IMR-90 (cell line): ENCODE results near the gene HORMAD2. TPM values are rescaled to one million over a fixed set of nuclear protein-coding genes. Genes with fewer than 3 reads are reported as not detected.

ENCODE experiments used
- ATAC-seq: fragments of 200-7000 bp; cut with Tn5 transposase; 2 replicates; pipeline ENCODE4 v1.9.1; 2020; ENCODE audit warnings: low read depth, mild to moderate bottlenecking, moderate library complexity
- BruUV-seq: library from RNA; stranded (reverse); fragments of 400-500 nt; replicated peaks from 2 replicates; lab custom pipeline; 2021; lab: Mats Ljungman, UMichigan
- CTCF ChIA-PET: fragments of 300-600 bp; formaldehyde crosslinking; extraction: SDS; loops from one replicate; lab custom pipeline; 2021; ENCODE audit warnings: antibody characterized with exemption; lab: Yijun Ruan, JAX
- POLR2A ChIA-PET: fragments of 300-600 bp; sonication (Branson Sonifier 250); formaldehyde crosslinking; loops from one replicate; lab custom pipeline; 2022; ENCODE audit warnings: antibody characterized with exemption; ENCODE audit not compliant: unreplicated experiment; lab: Charles Lee
- DNase-seq: peaks from one replicate; pipeline ENCODE4 v3.0.0; 2013
- H2AFZ ChIP-seq: replicated peaks from 2 replicates; pipeline ENCODE3; 2013; ENCODE audit warnings: low read length, mild to moderate bottlenecking; ENCODE audit not compliant: poor library complexity
- H2AK5ac ChIP-seq: 2 replicates; pipeline ENCODE4 v1.6.1; 2013; ENCODE audit warnings: low read depth, low read length, inconsistent platforms
- H2AK9ac ChIP-seq: replicated peaks from 2 replicates; pipeline ENCODE3; 2013; ENCODE audit warnings: mild to moderate bottlenecking, low read depth, low read length, moderate library complexity; ENCODE audit not compliant: poor library complexity
- H2BK120ac ChIP-seq: 2 replicates; pipeline ENCODE4 v1.6.1; 2013; ENCODE audit warnings: low read depth, low read length, inconsistent platforms
- H2BK15ac ChIP-seq: 3 replicates; pipeline ENCODE4 v1.6.1; 2013; ENCODE audit warnings: low read depth, low read length, inconsistent platforms
- H2BK20ac ChIP-seq: 2 replicates; pipeline ENCODE4 v1.6.1; 2013; ENCODE audit warnings: low read depth, mild to moderate bottlenecking, inconsistent platforms, low read length, moderate library complexity
- H2BK5ac ChIP-seq: 2 replicates; pipeline ENCODE4 v1.6.1; 2013; ENCODE audit warnings: mild to moderate bottlenecking, low read depth, low read length, inconsistent platforms; ENCODE audit not compliant: poor library complexity, severe bottlenecking
- H3K14ac ChIP-seq: replicated peaks from 2 replicates; pipeline ENCODE4 v1.6.1; 2013; ENCODE audit warnings: low read depth, low read length, inconsistent platforms
- H3K18ac ChIP-seq: 2 replicates; pipeline ENCODE4 v1.6.1; 2013; ENCODE audit warnings: low read depth, low read length, control low read depth
- H3K23ac ChIP-seq: 2 replicates; pipeline ENCODE4 v1.6.1; 2013; ENCODE audit warnings: low read depth, low read length, inconsistent platforms
- H3K27ac ChIP-seq: 2 replicates; pipeline ENCODE4 v1.5.1; 2013; ENCODE audit warnings: mild to moderate bottlenecking, control low read depth, low read length; ENCODE audit not compliant: insufficient read depth
- H3K27me3 ChIP-seq: 2 replicates; pipeline ENCODE4 v1.6.1; 2013; ENCODE audit warnings: low read length; ENCODE audit not compliant: control insufficient read depth, insufficient read depth
- H3K36me3 ChIP-seq: 2 replicates; pipeline ENCODE4 v1.6.1; 2013; ENCODE audit warnings: low read length, mixed read lengths; ENCODE audit not compliant: control insufficient read depth, insufficient read depth
- H3K4ac ChIP-seq: 2 replicates; pipeline ENCODE4 v1.6.1; 2013; ENCODE audit warnings: low read depth, low read length, inconsistent platforms
- H3K4me1 ChIP-seq: 2 replicates; pipeline ENCODE4 v1.6.1; 2013; ENCODE audit warnings: low read length, mixed read lengths; ENCODE audit not compliant: control insufficient read depth, insufficient read depth
- H3K4me2 ChIP-seq: 2 replicates; pipeline ENCODE4 v1.6.1; 2013; ENCODE audit warnings: low read depth, mild to moderate bottlenecking, control low read depth, low read length, moderate library complexity
- H3K4me3 ChIP-seq: 2 replicates; pipeline ENCODE4 v1.5.1; 2013; ENCODE audit warnings: low read depth, mild to moderate bottlenecking, control low read depth, low read length, moderate library complexity; ENCODE audit not compliant: insufficient read depth
- H3K56ac ChIP-seq: 2 replicates; pipeline ENCODE4 v1.6.1; 2013; ENCODE audit warnings: low read length, inconsistent platforms; ENCODE audit not compliant: insufficient read depth; ENCODE audit errors: extremely low read depth
- H3K79me1 ChIP-seq, 2 experiments: 2 replicates each; pipeline ENCODE4 v1.6.1; 2013; ENCODE audit warnings: low read length in 2 of 2, inconsistent platforms in 1 of 2, low read depth in 1 of 2
- H3K9ac ChIP-seq: 2 replicates; pipeline ENCODE4 v1.6.1; 2013; ENCODE audit warnings: low read depth, low read length, control low read depth
- H3K9me1 ChIP-seq: 2 replicates; pipeline ENCODE4 v1.6.1; 2013; ENCODE audit warnings: low read length, inconsistent platforms; ENCODE audit not compliant: insufficient read depth
- H3K9me3 ChIP-seq: 2 replicates; pipeline ENCODE4 v1.6.1; 2013; ENCODE audit warnings: low read length; ENCODE audit not compliant: control insufficient read depth, insufficient read depth
- H4K20me1 ChIP-seq: 2 replicates; pipeline ENCODE4 v1.6.1; 2013; ENCODE audit warnings: low read length, inconsistent platforms; ENCODE audit not compliant: insufficient read depth
- H4K5ac ChIP-seq: 2 replicates; pipeline ENCODE4 v1.6.1; 2013; ENCODE audit warnings: mild to moderate bottlenecking, low read depth, low read length, control low read depth
- H4K8ac ChIP-seq, 2 experiments: 2 replicates each; pipeline ENCODE4 v1.6.1; 2013; ENCODE audit warnings: low read depth in 2 of 2, low read length in 2 of 2, control low read depth in 1 of 2, inconsistent platforms in 1 of 2
- H4K91ac ChIP-seq: 2 replicates; pipeline ENCODE4 v1.6.1; 2013; ENCODE audit warnings: low read depth, low read length, inconsistent platforms; ENCODE audit not compliant: insufficient read depth
- BHLHE40 ChIP-seq: fragments of 150-350 bp; IDR thresholded peaks from 2 replicates; pipeline ENCODE4 v1.6.1; 2016; ENCODE audit warnings: mild to moderate bottlenecking, low read depth, low read length
- CEBPB ChIP-seq: IDR thresholded peaks from 2 replicates; pipeline ENCODE4 v1.6.1; 2012; ENCODE audit warnings: low read depth, low read length, improper control_type of control experiment
- CHD1 ChIP-seq: IDR thresholded peaks from 2 replicates; pipeline ENCODE4 v1.6.1; 2012; ENCODE audit warnings: low read depth, low read length, improper control_type of control experiment
- FOS ChIP-seq: fragments of 150-350 bp; IDR thresholded peaks from 2 replicates; pipeline ENCODE4 v1.6.1; 2016; ENCODE audit warnings: low read depth, low read length
- MAFK ChIP-seq: IDR thresholded peaks from 2 replicates; pipeline ENCODE4 v1.6.1; 2012; ENCODE audit warnings: low read depth, low read length, improper control_type of control experiment
- MXI1 ChIP-seq: IDR thresholded peaks from 2 replicates; pipeline ENCODE4 v1.6.1; 2012; ENCODE audit warnings: low read depth, mild to moderate bottlenecking, low read length, moderate library complexity, borderline replicate concordance
- POLR2A ChIP-seq: IDR thresholded peaks from 2 replicates; pipeline ENCODE4 v1.6.1; 2012; ENCODE audit warnings: mild to moderate bottlenecking, low read depth, low read length
- USF2 ChIP-seq: fragments of 150-350 bp; IDR thresholded peaks from 2 replicates; pipeline ENCODE4 v1.6.1; 2017; ENCODE audit warnings: mild to moderate bottlenecking, antibody characterized with exemption, low read length, low read depth
- WGBS, 2 experiments: methylation state at CpG; one replicate each; pipeline versions ENCODE4 v1.1.5 to v1.1.7; 2013; ENCODE audit warnings: missing lambda C conversion rate in 2 of 2; ENCODE audit not compliant: insufficient read length in 1 of 2; ENCODE audit errors: extremely low coverage in 2 of 2; 5-methylcytosine and 5-hydroxymethylcytosine counted together
- dilution Hi-C: fragments of 300-500 bp; cut with HindIII; formaldehyde crosslinking; loops from one replicate; pipeline ENCODE4 v1.14.3; 2018; ENCODE audit warnings: low sequenced_read_pairs; ENCODE audit not compliant: unreplicated experiment
- in situ Hi-C: fragments of 300-500 bp; cut with MboI; formaldehyde crosslinking; loops from 3 replicates; pipeline ENCODE4 v1.14.3; 2019; ENCODE audit warnings: low sequenced_read_pairs, inconsistent platforms, mixed read lengths
- intact Hi-C: fragments of 100-400 bp; cut with micrococcal nuclease; formaldehyde crosslinking; loops from 2 replicates; pipeline ENCODE4 v1.10.0; 2022
- polyA plus RNA-seq, 3 experiments: library from polyadenylated mRNA; depleted of rRNA; stranded (reverse); fragments of >200 nt; gene quantifications; 2 replicates each; pipeline ENCODE4 v1.2.3, GENCODE V29; 2012; ENCODE audit warnings: low replicate concordance in 1 of 3
- total RNA-seq: library from RNA; depleted of rRNA; stranded (reverse); fragments of >200 nt; gene quantifications from 2 replicates; pipeline ENCODE4 v1.2.3, GENCODE V29; 2012

Gene HORMAD2
- total and polyA plus RNA-seq, 2 of the 4 experiments (the other 2 are of a cell fraction): not detected

- Histone ChIP-seq H4K8ac (no peak overlapping the region), H4K20me1 (no peaks in the 10 kb centered on the region), H4K5ac (no peak overlapping the region), H3K79me1 (no peaks in the 10 kb centered on the region), H3K23ac (no peak overlapping the region), H3K36me3 (no peaks in the 10 kb centered on the region), H3K27me3 (no peaks in the 10 kb centered on the region; the same call in 1 of the 2 replicates), H3K14ac (no peak overlapping the region), H3K4me1 (no peaks in the 10 kb centered on the region), H4K91ac (no peak overlapping the region), H3K9ac (no peak overlapping the region), H3K4ac (no peak overlapping the region), H2BK15ac (no peak overlapping the region), H3K56ac (no peak overlapping the region), H2BK5ac (no peak overlapping the region), H3K9me1 (no peaks in the 10 kb centered on the region), H2AK9ac (no peak overlapping the region), H2BK20ac (no peak overlapping the region), H3K18ac (no peak overlapping the region), H3K4me3 (no peak overlapping the region), H2BK120ac (no peak overlapping the region), H2AK5ac (no peak overlapping the region), H3K9me3 (peaks cover 5% of the 10 kb centered on the region; the same call in 1 of the 2 replicates), H2AFZ (no peak overlapping the region), H3K4me2 (no peak overlapping the region), H3K27ac (no peak overlapping the region)
- intact Hi-C loops (no loop called here), dilution Hi-C loops (no loop called here), in situ Hi-C loops (no loop called here)
- ATAC-seq (no peak), DNase-seq (no peak)
- WGBS, 2 experiments: 100% methylated on average over 1 of the region's 1 CpG; no CpG with 5 or more reads in 1 of the 2 experiments
- BruUV-seq: no TSS peak
- no peak for TF ChIP-seq CEBPB
- no peak for TF ChIP-seq FOS
- TF ChIP-seq MAFK: no peak
- no peak for TF ChIP-seq CHD1
- TF ChIP-seq USF2: no peak
- TF ChIP-seq MXI1: no peak
- no peak for TF ChIP-seq POLR2A
- TF ChIP-seq BHLHE40: no peak
- ChIA-PET CTCF (no interaction called here), POLR2A (no interaction called here)
Measured at GRCh38 chr22:30062950-30063349, 17.3 kb upstream of the HORMAD2 start.
